Esophagus muscularis mucosa (tissue), 4 donors: Measurements from ENCODE around the gene SLF2.

Source experiments
- EP300 ChIP-seq: sonication (generic); formaldehyde crosslinking; IDR thresholded peaks from one replicate; pipeline ENCODE4 v1.6.1; 2017; ENCODE audit warnings: antibody characterized with exemption
- POLR2A ChIP-seq: fragments of 450-650 bp; IDR thresholded peaks from one replicate; pipeline ENCODE4 v1.6.1; 2017; ENCODE audit warnings: antibody characterized with exemption, moderate library complexity, mild to moderate bottlenecking, low read depth
- TF ChIP-seq, protein P1 (sequence below), 3 experiments: fragments of 200-600 bp in 2 of 3; fragments of 450-650 bp in 1 of 3; sonication (generic) in 2 of 3; IDR thresholded peaks; one replicate each; pipeline ENCODE4 v1.5.1; 2017 to 2019; ENCODE audit warnings: antibody characterized with exemption in 3 of 3, mild to moderate bottlenecking in 2 of 3, moderate library complexity in 1 of 3

DNA sequence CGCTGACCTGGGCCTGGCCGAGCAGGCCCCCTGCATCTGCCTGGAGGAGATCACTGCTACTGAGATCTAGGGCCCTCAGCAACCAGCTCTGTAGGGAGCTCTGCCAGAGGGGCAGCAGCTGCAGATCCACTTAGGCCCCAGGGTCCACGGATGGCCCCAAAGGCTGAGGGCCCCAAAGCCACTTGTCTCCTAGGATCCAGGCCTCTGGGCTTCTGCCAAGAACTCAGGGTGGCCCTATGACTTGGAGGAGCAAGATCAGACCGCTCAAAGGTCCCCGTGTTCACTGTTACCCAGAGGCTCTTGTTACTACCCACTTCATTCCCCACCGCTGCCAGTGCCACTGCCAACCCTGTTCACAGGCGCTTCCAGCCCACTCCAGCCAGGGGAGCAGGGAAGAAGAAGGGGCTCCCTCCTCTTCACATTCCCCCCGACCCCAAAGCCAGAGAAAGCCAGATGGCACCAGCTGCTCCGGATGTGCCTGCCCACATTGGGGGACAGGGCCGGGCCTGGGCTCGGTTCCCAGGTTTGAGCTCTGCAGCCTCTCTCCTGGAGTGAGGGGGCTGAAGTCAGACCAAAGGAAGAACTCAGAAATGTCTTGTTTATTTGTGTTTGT lies 94.4 kb downstream of the SLF2 start:
- TF ChIP-seq, protein P1, sequence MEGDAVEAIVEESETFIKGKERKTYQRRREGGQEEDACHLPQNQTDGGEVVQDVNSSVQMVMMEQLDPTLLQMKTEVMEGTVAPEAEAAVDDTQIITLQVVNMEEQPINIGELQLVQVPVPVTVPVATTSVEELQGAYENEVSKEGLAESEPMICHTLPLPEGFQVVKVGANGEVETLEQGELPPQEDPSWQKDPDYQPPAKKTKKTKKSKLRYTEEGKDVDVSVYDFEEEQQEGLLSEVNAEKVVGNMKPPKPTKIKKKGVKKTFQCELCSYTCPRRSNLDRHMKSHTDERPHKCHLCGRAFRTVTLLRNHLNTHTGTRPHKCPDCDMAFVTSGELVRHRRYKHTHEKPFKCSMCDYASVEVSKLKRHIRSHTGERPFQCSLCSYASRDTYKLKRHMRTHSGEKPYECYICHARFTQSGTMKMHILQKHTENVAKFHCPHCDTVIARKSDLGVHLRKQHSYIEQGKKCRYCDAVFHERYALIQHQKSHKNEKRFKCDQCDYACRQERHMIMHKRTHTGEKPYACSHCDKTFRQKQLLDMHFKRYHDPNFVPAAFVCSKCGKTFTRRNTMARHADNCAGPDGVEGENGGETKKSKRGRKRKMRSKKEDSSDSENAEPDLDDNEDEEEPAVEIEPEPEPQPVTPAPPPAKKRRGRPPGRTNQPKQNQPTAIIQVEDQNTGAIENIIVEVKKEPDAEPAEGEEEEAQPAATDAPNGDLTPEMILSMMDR (IDR thresholded peaks at IDR 0.05): no peak
- TF ChIP-seq POLR2A (no peak), EP300 (no peak)
